T follicular helper cell (primary cell): Measurements from ENCODE around the gene MORN3.
A peak's percentile ranks its signal among the peaks of the same experiment; 100 is the strongest.
"Not testable (repeated sequence)": the region's sequence is repeated elsewhere in the genome, so short reads cannot be mapped to it uniquely, and the experiment has no call there.

ENCODE experiments used
- DNase-seq: peaks from one replicate; pipeline ENCODE4 v3.0.0-alpha.2; 2020; ENCODE audit warnings: low read depth

The MORN3 gene

GRCh38 chr12:121692744-121693143 is 23.3 kb upstream of the MORN3 start:
- not testable (repeated sequence) for DNase-seq

GRCh38 chr12:121689430-121689829 is 20.0 kb upstream of the MORN3 start:
- DNase-seq, result no peak

- no peak for DNase-seq
These were observed 19.5 kb upstream of the MORN3 start for GRCh38 chr12:121688966-121689365.

GRCh38 chr12:121679661-121680197 is 10.3 kb upstream of the MORN3 start:
- not testable (repeated sequence) for DNase-seq

GRCh38 chr12:121678716-121679300 is 9.4 kb upstream of the MORN3 start:
- no peak for DNase-seq

GRCh38 chr12:121678305-121678704 is 8.9 kb upstream of the MORN3 start:
- no peak for DNase-seq

GRCh38 chr12:121676190-121676589 is 6.7 kb upstream of the MORN3 start:
- DNase-seq, result no peak

GRCh38 chr12:121673013-121673511 is 3.6 kb upstream of the MORN3 start:
- DNase-seq, result no peak

- DNase-seq, result peak; percentile 47
These were observed 519 bp downstream of the MORN3 start for GRCh38 chr12:121668750-121669520.

- not testable (repeated sequence) for DNase-seq
These were observed 2.6 kb downstream of the MORN3 start for GRCh38 chr12:121666829-121667228.

- no peak for DNase-seq
These were observed 5.9 kb downstream of the MORN3 start for GRCh38 chr12:121663610-121663929.

- DNase-seq, result not testable (repeated sequence)
These were observed 7.9 kb downstream of the MORN3 start for GRCh38 chr12:121661353-121662105.

- DNase-seq, result no peak
These were observed 12.0 kb downstream of the MORN3 start for GRCh38 chr12:121657305-121658008.

- DNase-seq, result no peak
These were observed 13.3 kb downstream of the MORN3 start for GRCh38 chr12:121656122-121656521.

- no peak for DNase-seq
These were observed 15.5 kb downstream of the MORN3 start for GRCh38 chr12:121653999-121654398.

- DNase-seq, result no peak
These were observed 16.5 kb downstream of the MORN3 start for GRCh38 chr12:121652767-121653497.

- DNase-seq, result no peak
These were observed 18.1 kb downstream of the MORN3 start for GRCh38 chr12:121651320-121651719.

- no peak for DNase-seq
These were observed 19.6 kb downstream of the MORN3 start for GRCh38 chr12:121649819-121650353.

- no peak for DNase-seq
These were observed 20.1 kb downstream of the MORN3 start for GRCh38 chr12:121649322-121649721.

GRCh38 chr12:121648458-121649028 is 20.9 kb downstream of the MORN3 start:
- no peak for DNase-seq

- no peak for DNase-seq
These were observed 28.2 kb downstream of the MORN3 start for GRCh38 chr12:121641343-121641630.
